ENCODE results near the gene ASAP2.

DNA sequence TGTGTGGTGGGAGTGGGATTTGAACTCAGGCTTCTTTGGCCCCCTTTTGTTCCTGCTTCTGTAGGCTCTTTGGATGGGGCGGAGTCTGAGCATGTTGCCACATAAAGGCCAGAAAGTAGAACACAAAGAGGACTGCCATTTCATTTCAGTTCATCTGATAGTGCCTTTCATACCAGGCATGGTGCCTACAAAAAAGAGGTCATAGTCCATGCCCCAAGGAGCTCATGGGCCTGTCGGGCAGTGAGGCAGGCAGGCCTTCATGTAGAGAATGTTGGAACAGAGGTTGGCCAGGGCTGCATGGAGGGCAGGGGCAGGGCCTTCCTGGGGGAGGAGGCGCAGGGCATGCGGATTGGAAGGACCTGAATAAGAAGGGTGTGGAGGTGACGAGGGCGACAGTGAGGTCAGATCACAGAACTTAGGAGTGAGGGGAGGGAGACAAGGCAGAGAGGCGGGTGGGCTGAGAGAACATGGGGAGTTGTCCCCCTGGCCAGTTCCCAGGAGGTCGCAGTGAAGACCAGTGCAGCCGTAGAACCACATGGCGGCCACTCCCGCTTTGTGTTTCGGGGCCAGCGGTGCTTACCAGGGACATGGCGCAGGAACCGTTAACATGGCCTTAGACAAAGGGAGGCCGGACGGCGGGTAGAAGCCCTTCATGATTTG is 167.6 kb downstream of the ASAP2 start:
- TF ChIP-seq CREM (CRISPR knock-in tag; IDR thresholded peaks at IDR 0.05), result no peak
- TF ChIP-seq CTCF (IDR thresholded peaks at IDR 0.05), result no peak
- TF ChIP-seq E2F4 (CRISPR knock-in tag; IDR thresholded peaks at IDR 0.05; ENCODE audit: borderline replicate concordance, low read depth), result no peak
- TF ChIP-seq ELF4 (CRISPR knock-in tag; IDR thresholded peaks at IDR 0.05; ENCODE audit: low read depth), result no peak
- TF ChIP-seq GTF2I (CRISPR knock-in tag; conservative IDR thresholded peaks at IDR 0.05), result no peak
- no peak for TF ChIP-seq USF2 (CRISPR knock-in tag; IDR thresholded peaks at IDR 0.05)
- TF ChIP-seq, protein P1, sequence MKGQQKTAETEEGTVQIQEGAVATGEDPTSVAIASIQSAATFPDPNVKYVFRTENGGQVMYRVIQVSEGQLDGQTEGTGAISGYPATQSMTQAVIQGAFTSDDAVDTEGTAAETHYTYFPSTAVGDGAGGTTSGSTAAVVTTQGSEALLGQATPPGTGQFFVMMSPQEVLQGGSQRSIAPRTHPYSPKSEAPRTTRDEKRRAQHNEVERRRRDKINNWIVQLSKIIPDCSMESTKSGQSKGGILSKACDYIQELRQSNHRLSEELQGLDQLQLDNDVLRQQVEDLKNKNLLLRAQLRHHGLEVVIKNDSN (CRISPR knock-in tag; IDR thresholded peaks at IDR 0.05), result no peak
- no peak for TF ChIP-seq CBFB (CRISPR knock-in tag; IDR thresholded peaks at IDR 0.05; ENCODE audit: low read depth)
- TF ChIP-seq AFF4 (CRISPR knock-in tag; IDR thresholded peaks at IDR 0.05; ENCODE audit: borderline replicate concordance), result no peak
- no peak for TF ChIP-seq FOXP1 (CRISPR knock-in tag; IDR thresholded peaks at IDR 0.05; ENCODE audit: borderline replicate concordance)
- no peak for TF ChIP-seq ZNF671 (CRISPR knock-in tag; IDR thresholded peaks at IDR 0.05)
- TF ChIP-seq FOXJ3 (CRISPR knock-in tag; IDR thresholded peaks at IDR 0.05; ENCODE audit: borderline replicate concordance), result no peak
- no peak for TF ChIP-seq HMGA2 (CRISPR knock-in tag; IDR thresholded peaks at IDR 0.05)
- no peak for TF ChIP-seq NR2C2 (CRISPR knock-in tag; IDR thresholded peaks at IDR 0.05)

Data from WTC11 (cell line).